Epithelial cell of esophagus (primary cell): Measurements from ENCODE around the gene KCTD2.

Source experiments
- DNase-seq: peaks from one replicate; pipeline ENCODE4 v3.0.0; 2010; ENCODE audit warnings: low read depth
- H3K4me3 ChIP-seq: 2 replicates; pipeline ENCODE4 v1.5.1; 2011; ENCODE audit warnings: mild to moderate bottlenecking, low read length, control low read depth
- TF ChIP-seq, protein P1 (sequence below): IDR thresholded peaks from 2 replicates; pipeline ENCODE4 v1.5.1; 2011; ENCODE audit warnings: low read depth, mild to moderate bottlenecking, low read length, control low read depth, inconsistent platforms; ENCODE audit not compliant: insufficient read depth; ENCODE audit errors: missing control alignments

Gene KCTD2, protein sequence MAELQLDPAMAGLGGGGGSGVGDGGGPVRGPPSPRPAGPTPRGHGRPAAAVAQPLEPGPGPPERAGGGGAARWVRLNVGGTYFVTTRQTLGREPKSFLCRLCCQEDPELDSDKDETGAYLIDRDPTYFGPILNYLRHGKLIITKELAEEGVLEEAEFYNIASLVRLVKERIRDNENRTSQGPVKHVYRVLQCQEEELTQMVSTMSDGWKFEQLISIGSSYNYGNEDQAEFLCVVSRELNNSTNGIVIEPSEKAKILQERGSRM

GRCh38 chr17:75046407-75047289, at the start of gene KCTD2, which contains the start of gene ATP5PD:
Gene KCTD2, plus strand, starts transcription at chr17:75047225. Its CDS starts 26 bp downstream, at chr17:75047251.
Gene ATP5PD, minus strand, starts transcription at chr17:75046969. Its CDS starts 4,319 bp downstream, at chr17:75042650.
- H3K4me3 ChIP-seq: peak within 1 kb of the TSS; percentile 95
- TF ChIP-seq, protein P1, sequence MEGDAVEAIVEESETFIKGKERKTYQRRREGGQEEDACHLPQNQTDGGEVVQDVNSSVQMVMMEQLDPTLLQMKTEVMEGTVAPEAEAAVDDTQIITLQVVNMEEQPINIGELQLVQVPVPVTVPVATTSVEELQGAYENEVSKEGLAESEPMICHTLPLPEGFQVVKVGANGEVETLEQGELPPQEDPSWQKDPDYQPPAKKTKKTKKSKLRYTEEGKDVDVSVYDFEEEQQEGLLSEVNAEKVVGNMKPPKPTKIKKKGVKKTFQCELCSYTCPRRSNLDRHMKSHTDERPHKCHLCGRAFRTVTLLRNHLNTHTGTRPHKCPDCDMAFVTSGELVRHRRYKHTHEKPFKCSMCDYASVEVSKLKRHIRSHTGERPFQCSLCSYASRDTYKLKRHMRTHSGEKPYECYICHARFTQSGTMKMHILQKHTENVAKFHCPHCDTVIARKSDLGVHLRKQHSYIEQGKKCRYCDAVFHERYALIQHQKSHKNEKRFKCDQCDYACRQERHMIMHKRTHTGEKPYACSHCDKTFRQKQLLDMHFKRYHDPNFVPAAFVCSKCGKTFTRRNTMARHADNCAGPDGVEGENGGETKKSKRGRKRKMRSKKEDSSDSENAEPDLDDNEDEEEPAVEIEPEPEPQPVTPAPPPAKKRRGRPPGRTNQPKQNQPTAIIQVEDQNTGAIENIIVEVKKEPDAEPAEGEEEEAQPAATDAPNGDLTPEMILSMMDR: no peak
- peak; percentile 97 for DNase-seq

GRCh38 chr17:74998783-74999182, 48.2 kb upstream of the KCTD2 start:
- no peak for DNase-seq
- H3K4me3 ChIP-seq: no peak overlapping the region
- TF ChIP-seq, protein P1: no peak

DNA sequence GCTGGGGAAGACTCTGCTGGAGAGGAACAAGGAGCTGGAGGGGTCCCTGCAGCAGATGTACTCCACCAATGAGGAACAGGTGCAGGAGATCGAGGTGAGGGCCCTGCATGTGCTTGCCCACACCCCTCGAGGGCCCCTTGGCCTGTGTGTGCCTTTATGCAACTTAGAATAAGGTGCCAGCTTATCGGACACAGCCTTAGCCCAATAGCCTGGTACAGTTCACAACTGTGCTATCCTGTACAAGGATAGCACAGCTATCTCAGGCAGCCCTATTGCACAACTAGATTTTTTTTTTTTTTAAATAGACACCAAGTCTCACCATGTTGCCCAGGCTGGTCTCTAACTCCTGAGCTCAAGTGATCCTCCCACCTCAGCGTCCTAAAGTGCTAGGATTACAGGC, 47.5 kb upstream of the KCTD2 start:
- DNase-seq: no peak
- no peak overlapping the region for H3K4me3 ChIP-seq
- TF ChIP-seq, protein P1: no peak

DNA sequence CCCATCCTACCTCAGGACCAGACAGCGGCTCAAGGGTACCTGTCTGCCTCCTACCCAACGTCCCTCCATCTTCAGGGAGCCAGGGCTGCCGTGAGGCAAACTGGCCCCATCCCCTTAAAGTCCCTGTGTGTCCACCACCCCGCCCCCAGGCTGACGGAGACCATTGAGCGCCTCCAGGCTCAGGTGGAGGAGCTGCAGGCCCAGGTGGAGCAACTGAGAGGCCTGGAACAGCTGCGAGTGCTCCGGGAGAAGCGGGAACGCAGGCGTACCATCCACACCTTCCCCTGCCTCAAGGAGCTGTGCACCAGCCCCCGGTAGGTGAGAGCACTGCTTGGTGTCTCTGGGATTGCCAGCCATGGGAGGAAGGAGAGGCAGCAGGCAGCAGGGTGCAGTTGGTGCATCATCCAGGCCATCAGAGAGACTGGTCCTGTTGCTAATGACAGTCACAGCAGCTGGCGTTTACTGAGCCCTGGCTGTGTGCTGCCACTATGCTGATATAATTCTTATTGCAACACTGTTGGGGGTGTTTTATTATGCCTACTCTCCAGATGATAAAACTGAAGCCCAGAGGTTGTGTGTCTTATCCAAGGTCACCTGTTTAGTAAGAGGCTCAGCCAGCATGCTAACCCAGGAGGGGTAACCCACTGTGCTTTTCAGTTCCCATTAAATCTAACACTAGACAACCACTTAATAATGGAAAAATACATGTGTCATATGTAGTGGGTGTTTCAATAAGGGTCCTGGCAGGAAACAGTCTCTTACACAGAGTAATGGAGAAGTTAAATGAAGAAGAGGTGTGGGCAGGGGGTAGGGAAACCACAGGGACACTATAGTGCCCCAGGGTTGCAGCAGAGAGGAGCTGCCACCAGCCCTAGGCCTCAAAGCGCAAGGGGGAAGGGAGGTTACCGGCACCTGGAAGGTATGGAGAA, 44.8 kb upstream of the KCTD2 start:
- no peak overlapping the region for H3K4me3 ChIP-seq
- TF ChIP-seq, protein P1: no peak
- DNase-seq: no peak

DNA sequence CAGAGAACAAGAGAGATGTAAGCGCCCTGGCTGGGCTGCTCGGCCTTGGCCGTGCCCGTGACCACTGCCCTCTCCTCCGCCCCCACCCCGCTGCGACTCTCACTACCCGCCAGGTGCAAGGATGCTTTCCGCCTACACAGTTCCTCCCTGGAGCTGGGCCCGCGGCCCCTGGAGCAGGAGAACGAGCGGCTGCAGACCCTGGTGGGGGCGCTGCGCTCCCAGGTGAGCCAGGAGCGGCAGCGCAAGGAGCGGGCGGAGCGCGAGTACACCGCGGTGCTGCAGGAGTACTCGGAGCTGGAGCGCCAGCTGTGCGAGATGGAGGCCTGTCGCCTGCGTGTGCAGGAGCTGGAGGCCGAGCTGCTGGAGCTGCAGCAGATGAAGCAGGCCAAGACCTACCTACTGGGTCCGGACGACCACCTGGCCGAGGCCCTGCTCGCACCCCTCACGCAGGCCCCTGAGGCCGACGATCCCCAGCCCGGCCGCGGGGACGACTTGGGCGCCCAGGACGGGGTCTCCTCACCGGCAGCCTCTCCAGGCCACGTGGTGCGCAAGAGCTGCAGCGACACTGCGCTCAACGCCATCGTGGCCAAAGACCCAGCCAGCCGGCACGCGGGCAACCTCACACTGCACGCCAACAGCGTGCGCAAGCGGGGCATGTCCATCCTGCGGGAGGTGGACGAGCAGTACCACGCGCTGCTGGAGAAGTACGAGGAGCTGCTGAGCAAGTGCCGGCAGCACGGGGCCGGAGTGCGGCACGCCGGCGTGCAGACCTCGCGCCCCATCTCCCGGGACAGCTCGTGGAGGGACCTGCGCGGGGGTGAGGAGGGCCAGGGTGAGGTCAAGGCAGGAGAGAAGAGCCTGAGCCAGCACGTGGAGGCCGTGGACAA, 43.7 kb upstream of the KCTD2 start:
- no peak for DNase-seq
- H3K4me3 ChIP-seq: no peak overlapping the region
- TF ChIP-seq, protein P1: no peak
